Measurements from ENCODE around the gene FUT8.

FUT8 gene

GRCh38 chr14:65412032-65412846 is at the start of gene FUT8:
Gene FUT8, plus strand, starts transcription at chr14:65412730. Its CDS starts 148,834 bp downstream, at chr14:65561564.
- H3K4me3 ChIP-seq (ENCODE audit: low read depth, low read length), result peak within 1 kb of the TSS; percentile 76

DNA sequence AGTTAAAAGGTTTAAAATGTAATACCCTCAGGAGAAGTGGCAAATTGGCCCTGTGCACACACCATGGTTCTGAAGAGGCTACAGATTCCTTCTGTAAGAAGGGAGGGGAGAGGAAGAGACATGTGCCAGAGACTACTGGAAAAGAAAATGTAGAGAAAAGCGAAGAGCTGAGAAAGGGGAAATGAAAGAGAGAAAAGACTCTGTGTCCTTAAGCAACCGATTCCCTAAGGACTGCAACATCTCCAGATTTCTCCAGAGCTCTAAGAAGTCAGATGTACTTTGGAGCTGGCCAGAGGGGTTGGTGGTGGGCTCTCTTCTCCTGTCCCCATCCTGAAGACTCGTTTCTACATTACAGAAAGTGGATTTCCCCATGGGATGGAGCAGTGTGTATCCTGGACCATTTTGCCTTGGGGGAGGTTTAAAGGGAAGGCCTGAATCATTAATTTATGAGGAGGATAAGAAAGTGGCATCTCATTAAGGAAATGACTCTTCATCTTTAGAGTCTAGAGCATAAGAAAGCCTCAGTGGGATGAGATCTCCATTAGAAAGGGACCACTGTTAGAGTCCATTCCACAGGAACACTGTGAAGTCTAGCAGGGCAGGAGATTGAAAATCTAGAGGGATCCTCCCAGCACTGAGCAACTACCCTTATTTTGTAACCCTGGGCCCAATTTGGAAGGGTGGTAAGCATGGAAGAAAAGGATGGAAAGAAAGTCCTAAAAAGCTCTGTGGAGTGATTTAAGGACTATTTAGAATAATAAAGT is 45.5 kb upstream of the FUT8 start:
- H3K4me3 ChIP-seq (ENCODE audit: low read depth, low read length), result no peak overlapping the region

DNA sequence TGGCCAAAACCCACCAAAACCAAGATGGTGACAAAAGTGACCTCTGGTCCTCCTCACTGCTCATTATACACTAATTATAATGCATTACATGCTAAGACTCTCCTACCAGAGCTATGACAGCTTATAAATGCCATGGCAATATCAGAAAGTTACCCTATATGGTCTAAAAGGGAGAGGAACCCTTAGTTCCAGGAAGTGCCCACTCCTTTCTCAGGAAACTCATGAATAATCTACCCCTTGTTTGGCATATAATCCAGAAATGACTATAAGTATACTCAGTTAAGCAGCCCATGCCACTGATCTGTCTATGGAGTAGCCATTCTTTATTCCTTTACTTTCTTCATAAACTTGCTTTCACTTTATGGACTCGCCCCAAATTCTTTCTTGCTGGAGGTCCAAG is 43.0 kb upstream of the FUT8 start:
- H3K4me3 ChIP-seq (ENCODE audit: low read depth, low read length), result no peak overlapping the region

DNA sequence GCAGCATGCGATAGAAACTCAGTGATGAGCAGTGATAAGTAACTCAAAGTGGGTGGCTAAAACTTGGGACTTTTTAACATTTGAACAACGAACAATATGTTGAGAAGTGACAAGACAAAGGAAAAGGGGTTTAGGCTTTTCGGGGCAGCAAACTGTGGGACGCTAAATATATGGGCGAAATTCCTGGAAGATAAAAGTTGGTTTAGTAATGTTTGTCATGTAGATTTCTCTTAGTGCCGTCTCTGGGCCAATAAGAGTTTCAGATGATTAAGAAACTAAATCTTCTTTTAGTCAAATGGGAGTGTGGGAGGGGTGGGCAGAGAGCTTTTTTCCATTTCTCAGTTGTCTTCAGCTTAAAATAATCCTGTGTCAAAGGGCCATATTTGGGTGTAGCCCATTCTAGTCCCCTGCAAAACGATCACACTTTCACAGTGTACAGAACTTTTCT is 41.7 kb upstream of the FUT8 start:
- no peak overlapping the region for H3K4me3 ChIP-seq (ENCODE audit: low read depth, low read length)

DNA sequence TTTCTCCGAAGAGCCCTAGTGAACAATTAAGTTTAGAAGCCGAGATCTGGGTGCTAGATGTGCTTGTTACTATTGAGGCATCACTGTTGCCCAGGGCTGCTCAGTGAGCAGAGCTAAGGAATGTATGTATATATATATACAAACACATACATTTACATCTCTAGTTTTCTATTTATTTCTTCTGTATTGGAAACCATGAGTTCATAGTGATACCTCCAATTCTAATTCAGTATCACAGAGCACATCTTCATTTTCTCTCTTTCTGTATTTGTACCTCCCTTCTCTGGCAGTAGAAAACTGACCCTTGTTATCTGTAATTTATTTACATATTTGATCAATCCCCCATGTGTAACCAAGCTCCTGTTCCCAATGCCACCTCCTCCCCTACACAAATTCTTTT is 40.7 kb upstream of the FUT8 start:
- H3K4me3 ChIP-seq (ENCODE audit: low read depth, low read length), result no peak overlapping the region

GRCh38 chr14:65373016-65373670 is 39.4 kb upstream of the FUT8 start:
- H3K4me3 ChIP-seq (ENCODE audit: low read depth, low read length), result no peak overlapping the region

DNA sequence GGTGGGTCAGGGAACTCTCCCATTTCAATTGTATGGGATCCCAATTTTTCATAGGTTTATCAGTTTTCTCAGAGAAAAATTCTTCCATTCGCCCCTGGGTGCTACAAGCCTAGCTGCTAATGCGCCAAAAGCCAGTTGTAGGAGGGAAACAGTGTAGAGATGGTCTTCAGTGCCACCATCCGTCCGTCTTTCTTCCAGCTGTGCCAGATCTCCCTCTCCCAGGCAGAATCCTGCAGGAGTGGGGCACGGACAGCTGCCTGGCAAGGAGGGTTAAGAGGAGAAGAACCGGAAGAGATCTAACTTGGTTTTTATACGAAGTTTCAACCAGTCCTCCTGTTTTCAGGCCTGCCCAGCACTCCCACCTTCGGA is 38.9 kb upstream of the FUT8 start:
- H3K4me3 ChIP-seq (ENCODE audit: low read depth, low read length), result no peak overlapping the region

- H3K4me3 ChIP-seq (ENCODE audit: low read depth, low read length), result no peak overlapping the region
Measured at GRCh38 chr14:65377576-65377975, 35.0 kb upstream of the FUT8 start.

- no peak overlapping the region for H3K4me3 ChIP-seq (ENCODE audit: low read depth, low read length)
Measured at GRCh38 chr14:65382586-65382985, 29.9 kb upstream of the FUT8 start.

- H3K4me3 ChIP-seq (ENCODE audit: low read depth, low read length), result no peak overlapping the region
Measured at GRCh38 chr14:65387171-65387570, 25.4 kb upstream of the FUT8 start.

GRCh38 chr14:65387628-65388027 is 24.9 kb upstream of the FUT8 start:
- H3K4me3 ChIP-seq (ENCODE audit: low read depth, low read length), result no peak overlapping the region

GRCh38 chr14:65392296-65392695 is 20.2 kb upstream of the FUT8 start:
- no peak overlapping the region for H3K4me3 ChIP-seq (ENCODE audit: low read depth, low read length)

DNA sequence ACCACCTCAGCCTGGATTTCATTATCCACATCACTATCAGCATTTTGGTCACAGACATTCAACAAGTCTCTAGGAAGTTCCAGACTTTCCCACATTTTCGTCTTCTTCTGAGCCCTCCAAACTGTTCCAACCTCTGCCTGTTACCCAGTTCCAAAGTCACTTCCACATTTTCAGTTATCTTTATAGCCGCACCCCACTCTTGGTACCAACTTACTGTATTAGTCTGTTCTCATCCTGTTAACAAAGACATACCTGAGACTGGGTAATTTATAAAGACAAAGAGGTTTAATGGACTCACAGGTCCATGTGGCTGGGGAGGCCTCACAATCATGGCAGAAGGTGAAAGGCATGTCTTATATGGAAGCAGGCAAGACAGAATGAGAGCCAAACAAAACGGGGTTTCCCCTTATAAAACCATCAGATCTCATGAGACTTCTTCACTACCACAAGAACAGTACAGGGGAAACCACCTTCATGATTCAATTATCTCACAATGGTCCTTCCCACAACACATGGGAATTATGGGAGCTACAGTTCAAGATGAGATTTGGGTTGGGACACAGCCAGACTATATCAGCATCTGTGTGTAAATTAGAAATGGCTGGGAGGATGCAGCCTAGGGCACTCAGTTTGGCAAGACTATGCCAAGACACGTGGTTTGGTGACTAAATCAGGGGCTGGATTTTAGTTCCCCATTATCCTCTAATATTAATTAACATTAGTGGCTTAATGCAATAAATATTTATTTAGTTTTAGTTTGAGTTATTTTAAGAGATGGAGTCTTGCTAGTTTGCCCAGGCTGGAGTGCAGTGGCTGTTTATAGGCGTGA is 16.2 kb upstream of the FUT8 start:
- H3K4me3 ChIP-seq (ENCODE audit: low read depth, low read length), result no peak overlapping the region

DNA sequence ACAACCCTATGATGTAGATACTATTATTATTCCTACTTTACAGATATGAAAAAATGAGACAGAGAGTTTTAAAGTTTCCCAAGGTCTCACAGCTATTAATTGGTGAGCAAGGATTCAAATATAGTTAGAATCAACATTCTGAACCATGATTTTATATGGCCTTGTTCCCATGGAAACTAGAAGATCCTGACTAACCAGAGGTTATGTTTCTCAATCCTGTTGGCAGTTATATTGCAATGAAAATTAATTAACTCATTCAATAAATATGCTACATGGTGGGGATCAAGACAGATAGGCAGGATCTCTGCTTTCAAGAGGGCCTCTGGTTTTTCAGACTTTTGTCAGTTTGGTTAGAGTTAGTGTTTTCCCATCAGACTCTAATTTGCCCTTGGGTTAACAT is 9.3 kb upstream of the FUT8 start:
- H3K4me3 ChIP-seq (ENCODE audit: low read depth, low read length), result no peak overlapping the region

- no peak overlapping the region for H3K4me3 ChIP-seq (ENCODE audit: low read depth, low read length)
Measured at GRCh38 chr14:65408113-65408512, 4.4 kb upstream of the FUT8 start.

DNA sequence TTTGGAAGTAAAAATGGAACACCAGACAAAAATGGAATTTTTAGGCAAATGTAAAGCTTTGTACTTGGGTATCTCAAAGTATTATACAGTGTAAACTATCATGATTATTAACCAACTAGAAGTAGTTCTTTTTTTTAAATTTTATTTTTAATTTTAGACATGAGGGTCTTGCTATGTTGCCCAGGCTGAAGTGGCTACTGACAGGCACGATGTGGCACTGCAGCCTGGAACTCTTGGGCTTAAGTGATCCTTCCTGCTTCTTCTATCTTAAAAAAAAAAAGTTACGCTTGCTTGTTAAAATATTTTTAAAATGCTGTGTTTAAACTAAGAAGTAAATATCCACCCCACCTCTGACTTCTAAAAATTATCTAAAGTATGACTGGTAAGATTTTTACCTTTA is 1.9 kb upstream of the FUT8 start:
- H3K4me3 ChIP-seq (ENCODE audit: low read depth, low read length), result no peak overlapping the region

GRCh38 chr14:65411656-65412031 is 886 bp upstream of the FUT8 start:
- H3K4me3 ChIP-seq (ENCODE audit: low read depth, low read length), result peak overlapping the region; percentile 76

DNA sequence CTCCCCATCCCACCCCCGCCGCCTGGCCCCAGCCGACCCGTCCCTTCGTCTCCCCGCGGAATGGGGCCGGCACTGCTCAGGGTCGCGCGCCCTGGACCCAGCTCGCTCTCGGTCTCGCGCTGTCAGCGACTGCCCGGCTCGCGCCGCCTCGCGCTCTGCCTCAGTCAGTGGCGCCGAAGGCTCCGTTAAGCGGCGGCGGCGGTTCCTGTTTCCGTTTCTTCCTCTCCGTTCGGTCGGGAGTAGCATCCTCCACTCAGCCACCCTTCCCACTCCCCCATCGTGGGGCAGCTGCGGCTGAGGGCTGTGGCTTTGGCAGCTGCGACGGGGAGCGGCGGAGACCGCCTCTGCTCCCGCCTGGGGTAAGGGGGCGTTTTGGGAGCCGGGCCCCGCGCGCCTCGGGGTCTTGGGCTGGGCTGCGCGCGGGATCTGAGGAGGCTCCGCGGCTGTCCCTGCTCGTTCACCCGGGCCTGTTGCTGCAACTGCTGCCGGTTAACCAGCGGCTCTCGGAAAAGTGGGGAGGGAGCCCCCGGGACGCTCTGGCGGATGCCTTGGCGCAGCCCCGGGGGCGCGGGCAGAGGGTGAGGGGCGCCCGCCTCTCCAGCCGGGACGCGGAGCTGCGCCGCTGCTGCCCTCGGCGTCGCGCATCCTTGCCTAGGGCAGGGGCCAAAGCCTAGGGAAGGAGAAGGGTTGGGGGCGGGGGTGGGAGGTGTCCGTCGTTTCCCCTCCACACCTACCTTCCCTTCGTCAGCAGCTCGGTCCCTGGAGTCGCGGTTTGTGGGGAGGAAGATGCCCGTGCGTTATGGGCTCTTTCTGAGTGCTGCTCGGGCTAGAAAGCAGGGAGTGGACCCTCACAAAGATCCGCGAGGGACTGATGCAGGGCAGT is 567 bp downstream of the FUT8 start:
- peak overlapping the region; percentile 76 for H3K4me3 ChIP-seq (ENCODE audit: low read depth, low read length)

DNA sequence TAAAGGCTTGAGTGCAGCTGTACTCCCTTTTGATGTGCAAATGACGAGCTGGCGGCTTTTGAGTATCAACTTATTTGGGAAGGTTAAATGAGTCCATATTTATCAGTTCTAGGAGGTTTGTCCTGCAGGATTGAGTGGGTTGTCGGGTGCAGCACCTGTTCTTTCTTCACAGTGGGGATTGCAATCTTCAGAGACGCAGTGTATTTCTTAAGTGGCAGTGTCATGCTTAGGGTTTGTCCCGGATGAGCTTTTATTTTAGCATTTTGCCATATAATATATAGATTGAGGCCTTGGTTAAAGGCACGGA is 1.2 kb downstream of the FUT8 start:
- peak overlapping the region; percentile 76 for H3K4me3 ChIP-seq (ENCODE audit: low read depth, low read length)

GRCh38 chr14:65414961-65415589 is 2.5 kb downstream of the FUT8 start:
- no peak overlapping the region for H3K4me3 ChIP-seq (ENCODE audit: low read depth, low read length)
